Colon (tissue), 2 donors: ENCODE measurements around the gene MS4A3.
"Not testable (repeated sequence)": the region's sequence is repeated elsewhere in the genome, so short reads cannot be mapped to it uniquely, and the experiment has no call there.

Source experiments
- FAIRE-seq: peaks from 2 replicates; lab custom pipeline; 2012; peaks lifted over from hg19 to GRCh38; lab: Jason Lieb, UNC
- donor health status: control.
- donor health status: control.

MS4A3 gene

GRCh38 chr11:60056349-60056969 is at the start of gene MS4A3:
MS4A3 (plus strand) TSS chr11:60056665; CDS start chr11:60061161, 4,496 bp downstream.
- FAIRE-seq: no peak

GRCh38 chr11:60016881-60017280 is 39.6 kb upstream of the MS4A3 start, which contains the start of gene OOSP4B:
OOSP4B (plus strand) TSS chr11:60017181.
- no peak for FAIRE-seq

- no peak for FAIRE-seq
Measured at GRCh38 chr11:60018058-60018457, 38.4 kb upstream of the MS4A3 start.

- not testable (repeated sequence) for FAIRE-seq
Measured at GRCh38 chr11:60020376-60020775, 36.1 kb upstream of the MS4A3 start.

- no peak for FAIRE-seq
Measured at GRCh38 chr11:60029015-60029632, 27.3 kb upstream of the MS4A3 start.

- no peak for FAIRE-seq
Measured at GRCh38 chr11:60040109-60040508, 16.4 kb upstream of the MS4A3 start, which contains the start of gene OOSP2. OOSP2 (plus strand) TSS chr11:60040409; CDS start chr11:60040460, 51 bp downstream.

- FAIRE-seq: not testable (repeated sequence)
Measured at GRCh38 chr11:60050422-60050821, 6.0 kb upstream of the MS4A3 start.

- not testable (repeated sequence) for FAIRE-seq
Measured at GRCh38 chr11:60050839-60051238, 5.6 kb upstream of the MS4A3 start.

- no peak for FAIRE-seq
Measured at GRCh38 chr11:60059052-60059451, 2.6 kb downstream of the MS4A3 start.

GRCh38 chr11:60059521-60060240 is 3.2 kb downstream of the MS4A3 start:
- no peak for FAIRE-seq

GRCh38 chr11:60064111-60064510 is 7.6 kb downstream of the MS4A3 start:
- no peak for FAIRE-seq

- FAIRE-seq: no peak
Measured at GRCh38 chr11:60065801-60066200, 9.3 kb downstream of the MS4A3 start.

GRCh38 chr11:60069450-60069849 is 13.0 kb downstream of the MS4A3 start:
- FAIRE-seq: no peak

- FAIRE-seq: not testable (repeated sequence)
Measured at GRCh38 chr11:60071644-60072043, 15.2 kb downstream of the MS4A3 start.

GRCh38 chr11:60077216-60077817 is 20.9 kb downstream of the MS4A3 start:
- no peak for FAIRE-seq

- FAIRE-seq: no peak
Measured at GRCh38 chr11:60077981-60078380, 21.5 kb downstream of the MS4A3 start.

GRCh38 chr11:60078745-60079144 is 22.3 kb downstream of the MS4A3 start:
- no peak for FAIRE-seq

GRCh38 chr11:60080535-60080934 is 24.1 kb downstream of the MS4A3 start:
- no peak for FAIRE-seq

GRCh38 chr11:60084631-60085273 is 28.3 kb downstream of the MS4A3 start:
- no peak for FAIRE-seq

GRCh38 chr11:60085909-60086308 is 29.4 kb downstream of the MS4A3 start:
- no peak for FAIRE-seq

GRCh38 chr11:60087239-60087638 is 30.8 kb downstream of the MS4A3 start:
- no peak for FAIRE-seq

GRCh38 chr11:60088364-60088763 is 31.9 kb downstream of the MS4A3 start, which contains the start of gene MS4A2:
MS4A2 (plus strand) TSS chr11:60088664; CDS start chr11:60088766, 102 bp downstream.
- no peak for FAIRE-seq
